ENCODE measurements around the gene LGALS16. TPM values are rescaled to one million over a fixed set of nuclear protein-coding genes. Genes with fewer than 3 reads are reported as not detected.

Gene LGALS16
- total and polyA plus RNA-seq, 5 donors from 2014 or later = not detected

- H3K27ac Mint-ChIP-seq = peak overlapping the region in 1 of 3 donors; percentile 17
- Histone ChIP-seq H3K27ac (ENCODE audit: insufficient read depth, low read length, poor library complexity, severe bottlenecking) (no peak overlapping the region), H3K4me1 (ENCODE audit: control insufficient read depth, insufficient read depth, low read length, poor library complexity, severe bottlenecking) (no peaks in the 10 kb centered on the region), H3K4me3 (ENCODE audit: low read depth, low read length) (no peak overlapping the region), H3K27me3 (ENCODE audit: control insufficient read depth, insufficient read depth, low read length) (peaks cover 3% of the 10 kb centered on the region), H3K9me3 (ENCODE audit: control insufficient read depth in 2 of 2, low read length in 2 of 2) (no peaks in the 10 kb centered on the region), H3K36me3 (ENCODE audit: control insufficient read depth, insufficient read depth, low read length) (no peaks in the 10 kb centered on the region)
- H3K27me3 Mint-ChIP-seq = peaks cover 7% of the 10 kb centered on the region
- no peak overlapping the region for H3K4me3 Mint-ChIP-seq
- peak in 1 of 3 donors; percentile 42 for DNase-seq
- no peaks in the 10 kb centered on the region for H3K36me3 Mint-ChIP-seq
- H3K9me3 Mint-ChIP-seq = no peaks in the 10 kb centered on the region
- no peak for ATAC-seq (ENCODE audit: low read depth in 2 of 2)
- H3K4me1 Mint-ChIP-seq = peaks cover 0 to 14% (median 11%) of the 10 kb centered on the region in 4 donors
These were observed 50.0 kb downstream of the LGALS16 start for GRCh38 chr19:39705578-39706188.

- H3K27me3 ChIP-seq (ENCODE audit: control insufficient read depth, insufficient read depth, low read length) = peaks cover 6% of the 10 kb centered on the region
- H3K27ac Mint-ChIP-seq = no peak overlapping the region
- H3K9me3 ChIP-seq (ENCODE audit: control insufficient read depth in 2 of 2, low read length in 2 of 2) = no peaks in the 10 kb centered on the region
- no peaks in the 10 kb centered on the region for H3K36me3 Mint-ChIP-seq
- no peak for ATAC-seq (ENCODE audit: low read depth in 2 of 2)
- no peak for DNase-seq
- H3K4me3 Mint-ChIP-seq = no peak overlapping the region
- H3K27ac ChIP-seq (ENCODE audit: insufficient read depth, low read length, poor library complexity, severe bottlenecking) = no peak overlapping the region
- H3K4me1 ChIP-seq (ENCODE audit: control insufficient read depth, insufficient read depth, low read length, poor library complexity, severe bottlenecking) = no peaks in the 10 kb centered on the region
- H3K4me3 ChIP-seq (ENCODE audit: low read depth, low read length) = no peak overlapping the region
- H3K27me3 Mint-ChIP-seq = no peaks in the 10 kb centered on the region
- peaks cover 0 to 6% (median 0%) of the 10 kb centered on the region in 7 donors for H3K9me3 Mint-ChIP-seq
- H3K4me1 Mint-ChIP-seq = peaks cover 0 to 14% (median 11%) of the 10 kb centered on the region in 4 donors
- H3K36me3 ChIP-seq (ENCODE audit: control insufficient read depth, insufficient read depth, low read length) = no peaks in the 10 kb centered on the region
These were observed 52.9 kb downstream of the LGALS16 start for GRCh38 chr19:39708594-39708993.

- peaks cover 0 to 6% (median 1%) of the 10 kb centered on the region in 7 donors for H3K9me3 Mint-ChIP-seq
- Histone ChIP-seq H3K9me3 (ENCODE audit: control insufficient read depth in 2 of 2, low read length in 2 of 2) (no peaks in the 10 kb centered on the region), H3K27me3 (ENCODE audit: control insufficient read depth, insufficient read depth, low read length) (peaks cover 6% of the 10 kb centered on the region), H3K4me1 (ENCODE audit: control insufficient read depth, insufficient read depth, low read length, poor library complexity, severe bottlenecking) (no peaks in the 10 kb centered on the region), H3K27ac (ENCODE audit: insufficient read depth, low read length, poor library complexity, severe bottlenecking) (no peak overlapping the region), H3K36me3 (ENCODE audit: control insufficient read depth, insufficient read depth, low read length) (no peaks in the 10 kb centered on the region), H3K4me3 (ENCODE audit: low read depth, low read length) (no peak overlapping the region)
- DNase-seq (no peak), ATAC-seq (ENCODE audit: low read depth in 2 of 2) (no peak)
- peaks cover 0 to 14% (median 11%) of the 10 kb centered on the region in 4 donors for H3K4me1 Mint-ChIP-seq
- no peak overlapping the region for H3K4me3 Mint-ChIP-seq
- H3K36me3 Mint-ChIP-seq = no peaks in the 10 kb centered on the region
- no peaks in the 10 kb centered on the region for H3K27me3 Mint-ChIP-seq
- no peak overlapping the region for H3K27ac Mint-ChIP-seq
These were observed 53.5 kb downstream of the LGALS16 start for GRCh38 chr19:39709026-39709872.

Other genes starting within 250 kb of the LGALS16 start
- 1,400 TPM for gene ZFP36, start 249.1 kb upstream of the LGALS16 start, total RNA-seq
- 100 to 1,000 TPM in 3 of 4 donors, 10 to 100 TPM in 1; 89.8 to 134 (median 109) TPM for gene ZFP36, start 249.1 kb upstream of the LGALS16 start, polyA plus RNA-seq
- 209 TPM for gene PLEKHG2, start 243.2 kb upstream of the LGALS16 start, total RNA-seq
- gene PLEKHG2, start 243.2 kb upstream of the LGALS16 start, polyA plus RNA-seq = 1 to 10 TPM; 1.3 to 3.9 (median 3.1) TPM
- gene RPS16, start 220.0 kb upstream of the LGALS16 start, total RNA-seq = 2,708 TPM
- 1,000 to 10,000 TPM; 1,440 to 2,367 (median 1,925) TPM for gene RPS16, start 220.0 kb upstream of the LGALS16 start, polyA plus RNA-seq
- 322 TPM for gene SUPT5H, start 210.3 kb upstream of the LGALS16 start, total RNA-seq
- 10 to 100 TPM; 75.1 to 83.9 (median 82.8) TPM for gene SUPT5H, start 210.3 kb upstream of the LGALS16 start, polyA plus RNA-seq
- 45.3 TPM for gene TIMM50, start 175.1 kb upstream of the LGALS16 start, total RNA-seq
- 10 to 100 TPM; 35.4 to 47.4 (median 40.2) TPM for gene TIMM50, start 175.1 kb upstream of the LGALS16 start, polyA plus RNA-seq
- gene DLL3, start 157.0 kb upstream of the LGALS16 start, total RNA-seq = 0.17 TPM
- gene DLL3, start 157.0 kb upstream of the LGALS16 start, polyA plus RNA-seq = under 1 TPM in 1 of 4 donors, not detected in 3; 0.13 TPM
- gene SELENOV, start 140.8 kb upstream of the LGALS16 start, total RNA-seq = not detected
- gene SELENOV, start 140.8 kb upstream of the LGALS16 start, polyA plus RNA-seq = not detected
- 4.8 TPM for gene EID2B, start 123.1 kb upstream of the LGALS16 start, total RNA-seq
- gene EID2B, start 123.1 kb upstream of the LGALS16 start, polyA plus RNA-seq = 10 to 100 TPM in 3 of 4 donors, 1 to 10 TPM in 1; 7.3 to 11.3 (median 10.3) TPM
- gene EID2, start 115.8 kb upstream of the LGALS16 start, total RNA-seq = 13.1 TPM
- 10 to 100 TPM; 20.2 to 32.7 (median 23.8) TPM for gene EID2, start 115.8 kb upstream of the LGALS16 start, polyA plus RNA-seq
- gene LGALS13, start 53.4 kb upstream of the LGALS16 start, total RNA-seq = not detected
- not detected for gene LGALS13, start 53.4 kb upstream of the LGALS16 start, polyA plus RNA-seq
- not detected for gene LGALS14, start 48.6 kb downstream of the LGALS16 start, total RNA-seq
- under 1 TPM in 1 of 4 donors, not detected in 3; 0.73 TPM for gene LGALS14, start 48.6 kb downstream of the LGALS16 start, polyA plus RNA-seq
- 2.9 TPM for gene CLC, start 82.1 kb downstream of the LGALS16 start, total RNA-seq
- gene CLC, start 82.1 kb downstream of the LGALS16 start, polyA plus RNA-seq = not detected
- gene LEUTX, start 122.9 kb downstream of the LGALS16 start, total RNA-seq = not detected
- not detected for gene LEUTX, start 122.9 kb downstream of the LGALS16 start, polyA plus RNA-seq
- gene DYRK1B, start 178.2 kb downstream of the LGALS16 start, total RNA-seq = 32.6 TPM
- gene DYRK1B, start 178.2 kb downstream of the LGALS16 start, polyA plus RNA-seq = 10 to 100 TPM in 3 of 4 donors, 1 to 10 TPM in 1; 7.2 to 12.8 (median 10.5) TPM
- 194 TPM for gene FBL, start 190.5 kb downstream of the LGALS16 start, total RNA-seq
- gene FBL, start 190.5 kb downstream of the LGALS16 start, polyA plus RNA-seq = 100 to 1,000 TPM; 142 to 186 (median 166) TPM